ES-I3 (cell line): ENCODE measurements around the gene DNAJC1.

Experiments
- H3K36me3 ChIP-seq: 2 replicates; pipeline ENCODE4 v1.6.1; 2013; ENCODE audit warnings: mild to moderate bottlenecking, low read length, control low read depth, moderate library complexity; ENCODE audit not compliant: insufficient read depth
- H3K4me1 ChIP-seq: 2 replicates; pipeline ENCODE4 v1.6.1; 2013; ENCODE audit warnings: mild to moderate bottlenecking, control low read depth, low read length; ENCODE audit not compliant: insufficient read depth
- H3K9ac ChIP-seq: 2 replicates; pipeline ENCODE4 v1.6.1; 2013; ENCODE audit warnings: low read depth, mild to moderate bottlenecking, low read length, moderate library complexity
- H3K9me3 ChIP-seq: 2 replicates; pipeline ENCODE4 v1.6.1; 2013; ENCODE audit warnings: mild to moderate bottlenecking, low read length, moderate library complexity; ENCODE audit not compliant: control insufficient read depth, insufficient read depth

Gene DNAJC1

GRCh38 chr10:21712975-21713374 lies 290.6 kb downstream of the DNAJC1 start:
- Histone ChIP-seq H3K9me3 (no peaks in the 10 kb centered on the region), H3K9ac (no peak overlapping the region), H3K36me3 (no peaks in the 10 kb centered on the region; the same call in 1 of the 2 replicates), H3K4me1 (peaks cover 7% of the 10 kb centered on the region; the same call in 1 of the 2 replicates)

DNA sequence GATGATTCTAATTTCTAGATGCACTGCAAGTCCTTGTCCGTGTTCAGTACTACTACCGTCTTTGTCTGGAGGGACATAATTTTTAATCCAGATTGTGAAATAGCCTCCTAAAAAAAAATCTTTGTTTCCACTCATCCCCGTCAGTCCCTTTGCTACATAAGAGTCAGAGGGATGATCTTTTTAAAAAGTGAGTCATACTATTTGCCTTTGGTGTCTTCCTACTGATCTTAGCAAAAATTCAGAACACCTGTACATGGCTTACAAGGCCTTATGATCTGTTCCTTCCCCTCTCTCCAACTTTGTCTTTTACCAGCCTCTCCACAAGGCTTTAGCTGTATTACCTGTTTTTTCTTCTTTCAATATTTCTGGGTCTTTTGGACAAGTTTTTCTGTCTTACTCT lies 296.0 kb downstream of the DNAJC1 start:
- H3K36me3 ChIP-seq: no peaks in the 10 kb centered on the region; the same call in 1 of the 2 replicates
- H3K4me1 ChIP-seq: no peaks in the 10 kb centered on the region
- no peaks in the 10 kb centered on the region for H3K9me3 ChIP-seq
- no peak overlapping the region for H3K9ac ChIP-seq
